Ishikawa (cell line): Measurements from ENCODE around the gene KRTAP19-5.

ENCODE experiments used
- CEBPB ChIP-seq: IDR thresholded peaks from 2 replicates; pipeline ENCODE4 v1.6.1; 2012
- CREB1 ChIP-seq: IDR thresholded peaks from 2 replicates; pipeline ENCODE4 v1.6.1; 2012; ENCODE audit warnings: low read depth
- EGR1 ChIP-seq: IDR thresholded peaks from 2 replicates; pipeline ENCODE4 v1.6.1; 2012
- EP300 ChIP-seq: IDR thresholded peaks from 2 replicates; pipeline ENCODE4 v1.6.1; 2012; ENCODE audit warnings: borderline replicate concordance
- FOXM1 ChIP-seq: IDR thresholded peaks from 2 replicates; pipeline ENCODE4 v1.6.1; 2012; ENCODE audit warnings: low read depth, borderline replicate concordance
- MAX ChIP-seq: IDR thresholded peaks from 2 replicates; pipeline ENCODE4 v1.6.1; 2012
- NFIC ChIP-seq: IDR thresholded peaks from 2 replicates; pipeline ENCODE4 v1.6.1; 2012
- RAD21 ChIP-seq: IDR thresholded peaks from 2 replicates; pipeline ENCODE4 v1.6.1; 2012; ENCODE audit warnings: low read depth
- REST ChIP-seq: IDR thresholded peaks from 2 replicates; pipeline ENCODE4 v1.6.1; 2012; ENCODE audit warnings: low read depth, mild to moderate bottlenecking
- TAF1 ChIP-seq: IDR thresholded peaks from 2 replicates; pipeline ENCODE4 v1.6.1; 2012; ENCODE audit warnings: low read depth, mild to moderate bottlenecking
- TCF12 ChIP-seq: IDR thresholded peaks from 2 replicates; pipeline ENCODE4 v1.6.1; 2012; ENCODE audit warnings: low read depth
- TEAD4 ChIP-seq: IDR thresholded peaks from 2 replicates; pipeline ENCODE4 v1.6.1; 2012
- USF1 ChIP-seq: IDR thresholded peaks from 2 replicates; pipeline ENCODE4 v1.6.1; 2012
- YY1 ChIP-seq: IDR thresholded peaks from 2 replicates; pipeline ENCODE4 v1.6.1; 2012; ENCODE audit warnings: low read depth
- ZBTB7A ChIP-seq: IDR thresholded peaks from 2 replicates; pipeline ENCODE4 v1.6.1; 2012; ENCODE audit warnings: low read depth

KRTAP19-5 gene

GRCh38 chr21:30502041-30502440 is at the start of gene KRTAP19-5:
TSS of gene KRTAP19-5 (minus strand) at chr21:30502141. CDS start at chr21:30502090, 51 bp downstream.
- TF ChIP-seq CREB1, result no peak
- no peak for TF ChIP-seq ZBTB7A
- TF ChIP-seq USF1, result no peak
- no peak for TF ChIP-seq FOXM1
- TF ChIP-seq MAX, result no peak
- TF ChIP-seq CEBPB, result no peak
- no peak for TF ChIP-seq RAD21
- no peak for TF ChIP-seq EGR1
- TF ChIP-seq TAF1, result no peak
- no peak for TF ChIP-seq YY1
- no peak for TF ChIP-seq TEAD4
- no peak for TF ChIP-seq NFIC
- no peak for TF ChIP-seq EP300

- TF ChIP-seq TAF1, result no peak
These were observed 39.8 kb upstream of the KRTAP19-5 start, which contains the start of gene KRTAP19-6 for GRCh38 chr21:30541764-30542163. TSS of gene KRTAP19-6 (minus strand) at chr21:30541864. CDS start at chr21:30541833, 31 bp downstream.

GRCh38 chr21:30518876-30519275 is 16.9 kb upstream of the KRTAP19-5 start:
- no peak for TF ChIP-seq CEBPB
- TF ChIP-seq YY1, result no peak
- TF ChIP-seq EGR1, result no peak
- TF ChIP-seq MAX, result no peak
- TF ChIP-seq FOXM1, result no peak
- TF ChIP-seq RAD21, result no peak
- no peak for TF ChIP-seq ZBTB7A

GRCh38 chr21:30515681-30516080 is 13.7 kb upstream of the KRTAP19-5 start:
- TF ChIP-seq TAF1 (no peak), NFIC (no peak), RAD21 (no peak), EP300 (no peak), CEBPB (no peak), USF1 (no peak), TEAD4 (no peak), TCF12 (no peak), REST (no peak), MAX (no peak), CREB1 (no peak), ZBTB7A (no peak), EGR1 (no peak), YY1 (no peak), FOXM1 (no peak)

GRCh38 chr21:30505621-30506205 is 3.8 kb upstream of the KRTAP19-5 start:
- TF ChIP-seq RAD21, result peak; percentile 25

GRCh38 chr21:30497065-30497464 is 4.9 kb downstream of the KRTAP19-5 start, which contains the start of gene KRTAP19-4:
TSS of gene KRTAP19-4 (minus strand) at chr21:30497165. CDS start at chr21:30497110, 55 bp downstream.
- no peak for TF ChIP-seq EP300
- TF ChIP-seq MAX, result no peak
- no peak for TF ChIP-seq TEAD4
- TF ChIP-seq USF1, result no peak
- TF ChIP-seq CEBPB, result no peak
- TF ChIP-seq FOXM1, result no peak
- no peak for TF ChIP-seq TAF1
- TF ChIP-seq TCF12, result no peak
- TF ChIP-seq EGR1, result no peak

- TF ChIP-seq RAD21 (no peak), FOXM1 (no peak), EGR1 (no peak), MAX (no peak), TEAD4 (no peak), REST (no peak), TAF1 (no peak), YY1 (no peak), CREB1 (no peak), TCF12 (no peak), ZBTB7A (no peak), USF1 (no peak), EP300 (no peak), CEBPB (no peak), NFIC (no peak)
These were observed 9.9 kb downstream of the KRTAP19-5 start, which contains the start of gene KRTAP19-3 for GRCh38 chr21:30491963-30492428. TSS of gene KRTAP19-3 (minus strand) at chr21:30492013. CDS start at chr21:30491957, 56 bp downstream.
